ENCODE results near the gene BBS12.
A peak's percentile ranks its signal among the peaks of the same experiment; 100 is the strongest.

Gene BBS12

DNA sequence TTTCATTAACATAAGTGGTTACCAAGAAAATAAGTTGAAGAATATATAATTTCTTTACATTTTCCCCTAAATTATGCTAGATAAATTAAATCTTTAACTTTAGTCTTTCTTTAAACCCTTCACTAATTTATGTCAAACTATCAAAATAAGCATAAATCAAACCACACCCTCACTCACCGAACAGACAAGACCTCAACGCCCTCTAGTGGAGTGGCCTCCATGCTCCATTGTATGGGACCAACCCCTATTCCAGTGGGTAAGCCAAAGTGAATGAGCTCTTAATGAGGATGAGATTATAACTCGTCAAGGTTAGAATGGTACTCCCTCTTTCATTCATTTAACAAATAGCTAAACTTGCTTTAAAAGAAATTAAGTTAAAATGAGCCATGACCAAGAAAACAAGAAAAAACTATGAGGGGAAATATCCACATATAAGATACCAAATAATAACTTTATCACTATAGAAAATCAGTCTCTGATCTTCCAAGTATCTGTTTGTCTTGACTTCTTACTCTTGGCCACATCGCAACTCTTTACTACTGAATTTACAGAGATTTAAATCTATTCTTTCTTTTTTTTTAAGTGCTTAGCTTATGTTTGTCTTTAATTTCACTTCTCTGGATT is 15.6 kb upstream of the BBS12 start:
- DNase-seq = peak; percentile 74 to 80 (median 79)

DNA sequence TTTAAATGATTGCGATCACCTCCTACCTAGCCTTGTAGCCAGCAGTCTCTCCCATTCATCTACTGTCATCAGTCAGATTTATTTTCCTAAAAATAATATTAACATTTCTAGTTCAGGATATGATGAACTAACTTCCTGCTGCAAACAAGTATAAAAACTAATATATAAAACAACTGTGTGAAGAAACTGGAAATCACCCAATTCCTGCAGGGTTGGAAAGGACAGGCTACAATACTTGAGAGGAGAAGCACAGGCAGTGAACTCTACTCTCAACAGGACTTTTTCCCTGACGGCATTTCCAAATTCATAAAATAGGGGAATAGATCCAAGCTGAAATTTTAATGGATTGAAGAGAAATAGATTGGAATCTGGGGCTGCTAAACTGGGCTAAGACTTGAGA is 14.2 kb upstream of the BBS12 start:
- no peak for DNase-seq

DNA sequence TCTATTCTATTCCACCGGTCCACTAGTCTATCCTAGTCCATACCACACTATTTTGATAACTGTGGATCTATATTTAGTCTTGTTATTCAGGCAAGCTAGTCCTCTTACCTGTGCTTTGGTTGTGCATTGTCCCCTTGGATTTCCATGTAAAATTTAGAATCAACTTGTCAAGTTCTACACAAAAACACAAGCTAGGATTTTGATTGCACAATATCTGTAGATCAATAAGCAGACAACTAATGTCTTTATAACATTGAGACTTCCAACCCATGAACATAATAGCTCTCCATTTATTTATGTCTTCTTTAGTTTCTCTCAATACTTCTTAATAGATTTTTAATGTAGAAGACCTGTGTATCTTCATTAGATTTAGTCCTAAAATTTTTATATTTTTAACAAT is 10.2 kb upstream of the BBS12 start:
- no peak for DNase-seq

DNA sequence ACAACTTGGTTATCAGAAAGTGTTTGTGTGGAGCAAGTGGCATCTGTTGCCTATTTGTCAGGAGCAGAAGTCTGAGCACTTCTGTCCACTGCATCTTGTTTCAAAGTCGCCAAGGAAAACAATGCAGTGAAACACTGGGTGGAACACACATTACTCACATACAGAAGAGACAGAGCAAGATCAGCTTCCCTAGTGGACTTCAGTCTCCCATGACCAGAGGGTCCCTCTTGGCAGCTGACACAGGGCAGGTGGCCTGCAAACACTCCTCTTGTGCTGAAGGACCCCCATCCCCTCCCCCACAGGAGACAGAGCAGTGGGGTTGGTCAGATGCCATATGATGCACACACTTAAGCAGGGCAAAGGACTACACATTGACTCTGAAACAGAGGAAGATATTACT is 3.6 kb upstream of the BBS12 start:
- no peak for DNase-seq

DNA sequence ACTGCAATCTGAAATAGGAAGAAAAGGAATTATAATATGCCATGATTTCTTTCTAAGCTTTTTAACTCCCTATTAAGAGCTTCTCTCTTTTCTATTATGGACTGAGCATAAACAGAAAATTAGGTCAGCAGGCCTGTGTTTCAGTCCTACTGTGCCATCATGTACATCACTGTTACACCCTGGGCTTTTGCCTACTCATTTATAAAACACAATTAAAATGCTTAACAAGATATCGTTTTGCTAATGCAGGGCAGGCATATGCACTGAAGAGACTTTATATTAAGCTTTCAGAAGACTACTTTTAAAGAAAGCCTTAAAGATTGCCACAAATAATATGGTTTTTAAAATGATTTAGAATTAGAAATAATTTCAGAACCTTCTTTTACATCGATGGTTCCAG is 828 bp upstream of the BBS12 start:
- no peak for DNase-seq

DNA sequence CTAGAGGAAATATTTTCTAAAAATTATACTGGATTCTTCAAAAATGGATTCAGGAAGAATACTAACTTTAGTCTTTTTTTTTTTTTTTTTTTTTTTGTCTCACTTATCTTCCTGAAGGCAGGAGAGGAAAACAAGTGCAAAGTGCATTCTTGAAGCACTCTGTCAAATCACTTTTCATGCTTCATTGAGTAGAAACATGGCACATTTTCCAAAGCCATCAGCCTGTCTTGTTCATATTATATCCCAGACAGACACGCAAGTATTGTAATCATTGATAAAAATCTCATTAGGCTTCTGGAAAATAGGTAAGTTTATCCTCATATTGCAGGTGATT is 1.2 kb downstream of the BBS12 start:
- DNase-seq = no peak

DNA sequence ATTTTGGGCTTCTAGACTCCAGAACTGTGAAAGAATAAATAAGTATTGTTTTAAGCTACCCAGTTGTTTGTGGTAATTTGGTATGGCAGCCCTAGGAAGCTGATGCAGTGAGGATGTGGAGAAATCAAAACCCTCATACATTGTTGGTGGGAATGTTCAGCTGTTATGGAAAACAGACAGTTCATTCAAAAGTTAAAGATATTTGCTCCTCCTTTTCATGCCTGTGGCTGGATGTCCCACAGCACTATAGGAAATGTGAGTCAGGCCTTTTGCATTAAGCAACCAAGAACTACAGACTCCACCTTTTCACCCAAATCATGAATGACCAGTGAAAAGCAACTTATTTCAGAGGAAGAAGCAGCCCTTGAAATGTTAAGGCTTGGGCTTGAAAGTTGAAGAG is 6.7 kb downstream of the BBS12 start:
- peak; percentile 13 to 28 (median 25) for DNase-seq

DNA sequence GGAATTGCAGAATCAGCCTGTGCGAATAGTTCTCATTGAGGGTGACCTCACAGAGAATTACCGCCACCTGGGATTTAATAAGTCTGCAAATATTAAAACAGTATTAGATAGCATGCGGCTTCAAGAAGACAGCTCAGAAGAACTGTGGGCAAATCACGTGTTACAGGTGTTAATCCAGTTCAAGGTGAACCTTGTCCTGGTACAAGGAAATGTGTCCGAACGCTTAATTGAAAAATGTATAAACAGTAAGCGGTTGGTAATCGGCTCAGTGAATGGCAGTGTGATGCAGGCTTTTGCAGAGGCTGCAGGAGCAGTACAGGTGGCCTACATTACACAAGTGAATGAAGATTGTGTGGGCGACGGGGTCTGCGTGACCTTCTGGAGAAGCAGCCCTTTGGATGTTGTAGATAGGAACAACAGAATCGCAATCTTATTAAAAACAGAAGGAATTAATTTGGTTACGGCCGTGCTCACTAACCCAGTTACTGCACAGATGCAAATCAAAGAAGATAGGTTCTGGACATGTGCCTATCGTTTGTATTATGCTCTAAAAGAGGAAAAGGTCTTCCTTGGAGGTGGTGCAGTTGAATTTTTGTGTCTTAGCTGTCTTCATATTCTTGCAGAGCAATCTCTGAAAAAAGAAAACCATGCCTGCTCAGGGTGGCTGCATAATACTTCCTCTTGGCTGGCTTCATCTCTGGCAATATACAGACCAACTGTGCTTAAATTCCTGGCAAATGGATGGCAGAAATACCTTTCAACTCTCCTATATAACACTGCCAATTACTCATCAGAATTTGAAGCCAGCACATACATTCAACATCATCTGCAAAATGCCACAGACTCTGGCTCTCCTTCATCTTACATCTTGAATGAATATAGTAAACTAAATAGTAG is 10.7 kb downstream of the BBS12 start:
- DNase-seq = no peak

DNA sequence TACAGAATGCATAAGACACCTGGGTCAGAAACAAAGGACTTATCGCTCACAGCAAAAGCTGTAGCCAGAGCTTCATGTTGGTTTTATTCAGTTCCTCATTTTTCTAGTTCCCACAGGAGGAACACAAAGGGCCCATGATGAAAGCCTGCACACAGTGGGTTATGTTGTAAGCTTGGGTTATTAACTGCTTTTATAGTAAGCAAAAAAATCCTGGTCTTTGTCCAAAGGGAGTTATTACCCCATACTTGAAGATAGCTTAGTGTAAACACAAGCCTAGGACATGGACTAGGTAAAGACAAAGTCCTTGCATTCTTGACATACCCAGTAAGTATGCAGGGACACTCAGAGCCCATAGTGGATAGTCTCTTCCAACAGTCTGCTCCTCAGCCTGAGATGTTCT is 11.7 kb downstream of the BBS12 start:
- DNase-seq = peak; percentile 71 to 81 (median 80)

DNA sequence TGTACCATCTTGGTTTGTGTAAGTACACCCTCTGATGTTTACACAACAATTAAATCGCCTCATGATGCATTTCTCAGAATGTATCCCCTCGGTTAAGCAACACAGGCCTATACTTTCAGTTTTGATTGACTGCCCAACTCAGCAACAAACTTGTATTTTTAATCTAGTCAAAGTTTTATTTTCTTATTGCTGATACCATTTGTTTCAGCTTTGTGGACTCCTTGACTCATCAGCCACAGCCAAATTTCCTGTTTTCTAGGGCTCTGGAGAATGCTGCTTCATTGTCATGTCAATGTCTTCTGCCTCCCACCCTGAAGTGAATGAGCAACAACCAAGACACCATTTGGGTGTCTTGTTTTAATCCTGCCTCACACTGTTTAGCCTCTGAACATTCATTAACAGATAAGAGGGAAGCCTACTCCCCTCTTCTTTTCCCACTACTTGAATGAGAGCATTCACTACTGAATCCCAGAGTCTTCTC is 14.0 kb downstream of the BBS12 start:
- DNase-seq = peak; percentile 58 to 86 (median 79)

DNA sequence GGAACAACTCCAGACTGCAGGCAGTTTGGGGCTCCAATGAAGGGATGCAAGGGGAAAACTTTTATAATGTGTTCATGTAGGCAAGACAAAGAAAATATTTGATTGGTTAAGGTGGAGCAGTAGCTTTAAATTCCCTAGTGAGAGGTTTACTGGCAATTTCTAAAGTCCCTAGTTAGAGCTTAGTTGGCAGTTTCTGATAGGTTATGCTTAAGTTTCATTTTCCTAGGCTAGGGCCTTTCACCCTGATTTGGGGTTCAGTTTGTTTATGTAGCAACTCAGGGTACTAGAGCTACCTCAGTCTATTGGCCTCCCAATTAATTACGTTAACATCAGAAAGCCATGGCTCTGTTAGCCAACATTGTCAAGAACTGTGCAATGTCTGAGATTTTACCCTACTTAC is 14.6 kb downstream of the BBS12 start:
- DNase-seq = peak in 1 of 3 donors; percentile 25

DNA sequence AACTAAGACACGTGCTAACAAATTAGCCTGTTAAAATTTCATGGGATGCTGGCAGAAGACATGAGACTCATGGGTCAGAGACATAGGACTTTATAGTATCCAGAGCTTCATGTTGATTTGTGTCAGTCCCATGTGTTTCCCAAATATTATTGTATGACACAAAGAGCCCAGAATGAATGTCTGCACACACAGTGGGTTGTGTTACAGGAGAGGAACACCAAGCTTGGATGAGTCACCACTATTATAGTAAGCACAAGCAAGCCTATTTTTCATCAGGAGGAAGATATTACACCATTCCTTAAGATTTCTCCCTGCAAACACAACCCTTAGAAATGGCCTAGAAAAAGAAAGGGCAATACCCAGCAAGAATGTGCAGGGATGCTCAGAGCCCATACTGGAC is 15.4 kb downstream of the BBS12 start:
- DNase-seq = peak; percentile 57 to 76 (median 72)

DNA sequence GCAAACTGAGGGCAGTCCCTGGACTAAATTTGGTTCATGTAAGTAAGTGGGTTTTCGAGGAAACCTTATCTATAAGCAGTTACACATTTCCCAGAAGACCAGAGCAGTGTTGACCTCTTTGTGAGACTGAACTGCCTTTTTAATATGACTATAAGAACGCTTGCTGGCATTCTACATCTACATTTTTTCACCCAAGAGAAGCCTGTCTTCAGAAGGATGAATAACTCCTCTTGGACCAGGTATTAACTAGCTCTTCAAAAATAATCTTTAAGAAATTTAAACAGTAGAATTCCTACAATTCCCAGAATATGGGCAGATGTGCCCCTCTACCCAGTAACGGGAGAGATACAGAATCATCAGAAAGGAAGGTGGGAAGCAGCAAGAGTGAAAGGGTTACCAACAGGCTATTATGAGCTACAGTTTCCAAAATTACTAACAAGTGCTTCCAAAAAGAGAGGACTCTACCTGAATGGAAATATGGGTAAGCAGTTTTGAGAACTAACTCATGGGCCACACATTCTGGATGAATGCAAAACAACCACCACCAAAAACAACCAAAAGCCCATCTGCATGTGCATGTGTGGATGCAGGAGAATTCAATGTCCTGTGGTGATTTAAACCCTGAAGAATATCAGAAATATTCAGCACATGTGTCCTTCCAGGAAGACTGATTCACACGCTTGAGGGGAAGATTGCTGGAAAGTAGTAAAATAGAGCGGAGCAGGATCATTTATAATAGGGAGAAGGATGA is 17.4 kb downstream of the BBS12 start:
- no peak for DNase-seq

DNA sequence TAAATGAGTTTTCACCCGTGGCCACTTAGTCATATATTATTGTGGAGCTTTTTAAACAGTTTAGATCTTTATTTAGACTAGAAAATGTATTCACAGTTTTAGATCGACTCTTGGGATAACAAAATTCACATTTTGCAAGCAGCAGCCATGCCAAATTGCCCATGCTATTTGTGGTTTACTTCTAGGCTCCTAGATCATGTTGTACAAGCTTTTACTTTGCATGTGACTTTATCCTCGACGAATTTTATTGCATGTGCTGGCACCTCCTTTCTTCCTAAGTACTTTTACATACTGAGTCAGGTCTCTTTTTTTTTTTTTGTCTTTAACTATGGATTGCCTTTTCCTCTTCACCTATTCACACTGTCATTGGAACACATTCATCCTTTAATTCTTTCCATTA is 23.2 kb downstream of the BBS12 start:
- no peak for DNase-seq

DNA sequence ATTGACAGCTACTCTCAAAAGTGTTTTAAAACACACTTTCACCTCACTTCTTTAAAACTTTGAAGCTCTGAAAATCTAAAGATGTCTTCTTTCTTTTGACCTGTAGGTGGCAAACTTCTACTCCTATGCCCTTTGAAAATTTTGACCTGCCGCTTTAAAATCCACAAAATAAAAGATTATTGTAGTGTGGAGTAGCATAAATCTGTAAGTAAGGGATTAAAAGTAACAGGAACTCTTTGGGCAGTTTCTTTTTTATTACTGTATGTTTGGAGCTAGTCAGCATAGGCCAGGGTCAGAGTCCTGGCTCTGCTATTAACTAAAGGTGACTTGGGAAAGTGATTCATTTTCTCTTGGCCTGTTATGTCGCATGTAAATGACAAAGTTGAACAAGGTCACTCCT is 25.5 kb downstream of the BBS12 start:
- DNase-seq = peak; percentile 49 to 72 (median 61)

DNA sequence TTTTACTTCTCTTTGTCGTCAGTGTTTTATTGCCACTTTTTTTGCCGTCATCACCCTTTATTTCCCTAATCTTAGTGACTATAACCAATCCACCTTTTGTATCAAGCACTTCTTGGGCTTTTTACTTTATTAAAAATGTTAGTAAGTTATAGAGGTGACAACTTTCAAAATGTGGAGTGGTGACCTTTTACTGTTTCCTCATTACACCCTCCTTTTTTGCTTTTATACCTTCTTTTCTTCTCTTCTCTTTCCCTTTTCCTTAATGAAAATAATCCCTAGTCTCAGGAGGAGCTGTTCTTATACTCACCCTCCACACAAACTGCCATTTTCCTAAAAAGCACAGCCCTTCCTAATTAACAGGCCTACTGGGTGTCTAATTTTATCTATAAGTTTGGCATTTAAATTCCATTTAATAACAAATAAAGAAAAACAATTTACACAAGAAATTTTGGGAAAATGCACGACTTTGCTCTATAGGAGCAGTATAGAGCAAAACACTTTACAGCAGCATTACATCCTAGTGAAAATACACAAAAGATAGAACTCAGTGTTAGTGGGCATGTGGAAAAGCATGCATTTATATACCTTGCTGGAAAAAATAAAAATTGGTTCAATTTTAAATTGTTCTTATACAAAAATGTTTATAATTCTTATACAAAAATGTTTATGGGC is 27.3 kb downstream of the BBS12 start:
- DNase-seq = no peak

DNA sequence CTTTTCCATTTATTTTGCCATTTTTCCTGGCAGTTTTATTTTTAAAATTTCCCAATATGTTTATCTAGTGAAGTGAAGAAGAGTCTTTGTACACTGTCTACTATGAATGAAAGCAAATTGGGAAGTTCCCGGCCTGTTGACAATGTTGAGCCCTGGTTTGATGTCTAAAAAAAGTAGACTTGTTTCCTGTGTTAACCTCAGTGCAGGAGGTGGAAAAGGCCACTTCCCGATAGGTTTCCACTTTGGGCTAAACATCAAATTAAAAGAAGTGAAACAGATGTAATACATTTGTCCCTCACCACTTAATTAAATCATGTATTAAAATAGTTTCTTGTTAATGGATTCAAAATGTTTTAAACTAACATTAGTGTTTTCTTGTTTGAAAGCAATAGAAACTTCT is 30.0 kb downstream of the BBS12 start:
- peak in 2 of 3 donors; percentile 22 to 30 for DNase-seq

DNA sequence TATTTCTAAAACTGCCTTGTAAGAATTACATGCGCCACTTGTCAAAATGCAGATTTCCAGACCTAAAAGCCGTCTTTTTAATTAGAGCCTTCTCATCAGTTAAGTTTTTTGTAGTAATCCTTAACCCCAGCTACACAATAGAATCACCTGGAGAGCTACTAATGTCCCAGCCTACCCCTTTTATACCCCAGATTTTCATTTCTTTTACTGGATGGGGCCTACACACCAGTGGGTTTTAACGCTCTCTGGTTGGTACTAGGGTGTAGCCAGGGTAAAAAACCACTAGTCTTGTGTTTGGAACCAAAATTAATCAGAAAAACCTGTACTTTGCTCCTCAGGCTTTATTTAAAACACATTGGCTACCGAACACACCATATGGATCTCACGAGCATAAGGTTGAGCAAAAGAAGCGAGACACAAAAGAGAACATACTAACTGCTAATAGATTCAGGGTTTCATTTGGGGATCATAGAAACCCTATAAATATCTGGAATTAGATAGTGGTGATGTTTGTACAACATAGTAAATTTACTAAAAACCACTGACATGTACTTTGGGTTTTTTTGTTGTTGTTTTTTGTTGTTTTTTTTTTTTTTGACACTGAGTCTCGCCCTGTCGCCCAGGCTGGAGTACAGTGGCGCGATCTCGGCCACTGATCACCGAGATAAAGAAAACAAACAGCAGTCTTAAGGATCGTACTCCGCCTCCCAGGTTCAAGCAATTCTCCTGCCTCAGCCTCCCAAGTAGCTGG is 30.6 kb downstream of the BBS12 start:
- no peak for DNase-seq

DNA sequence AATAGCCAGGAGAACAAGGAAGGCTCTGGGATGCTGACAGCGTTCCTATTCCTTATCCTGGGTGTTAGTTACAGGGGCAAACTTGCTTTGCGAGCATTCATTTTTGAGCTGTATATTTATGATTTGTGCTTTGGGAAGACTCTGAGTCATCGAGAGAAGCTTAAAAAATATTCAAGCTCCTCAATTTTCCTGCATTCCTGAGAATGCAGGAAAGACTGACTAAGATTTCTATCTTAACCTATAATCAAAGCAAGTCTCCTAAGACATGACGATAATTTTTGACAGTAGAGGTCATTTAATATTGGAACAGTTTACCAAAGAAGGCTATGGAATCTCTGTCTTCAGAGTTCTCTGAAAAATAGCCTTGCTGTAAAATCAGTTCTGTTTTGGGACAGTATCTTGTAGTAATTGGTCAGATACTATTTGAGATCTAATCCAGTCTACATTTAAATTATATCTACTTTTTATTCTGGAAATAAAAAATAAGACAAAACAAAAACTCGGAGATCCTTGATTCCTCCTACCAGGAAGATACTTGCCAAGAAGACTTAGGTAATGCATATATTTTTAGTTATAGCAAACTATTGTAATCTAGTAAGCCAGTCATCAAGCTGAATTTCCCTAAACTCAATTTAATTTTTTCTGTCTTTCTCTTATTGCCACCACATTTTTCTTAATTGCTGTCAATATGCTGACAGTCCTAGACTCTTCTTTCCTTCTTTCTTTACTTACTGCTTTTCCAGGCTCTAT is 31.7 kb downstream of the BBS12 start:
- DNase-seq = no peak

DNA sequence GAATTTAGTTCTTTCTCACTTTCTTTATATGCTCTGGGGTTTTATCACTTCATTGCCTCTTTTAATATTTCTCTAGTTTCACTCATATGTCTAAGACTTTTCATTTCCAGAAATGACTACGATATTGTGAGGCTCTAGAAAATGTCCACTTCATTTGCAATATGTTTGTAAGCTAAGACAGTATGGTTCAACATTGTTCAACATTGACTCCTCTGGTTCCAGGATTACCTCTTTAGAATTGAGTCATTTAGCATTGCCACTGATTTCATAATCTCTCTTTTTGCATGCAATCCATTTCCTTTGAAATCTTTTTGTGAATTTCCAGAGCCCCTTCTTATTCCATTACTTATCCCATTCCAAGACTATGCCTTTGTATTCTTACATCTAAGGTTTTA is 32.3 kb downstream of the BBS12 start:
- DNase-seq = peak; percentile 39 to 72 (median 67)

DNA sequence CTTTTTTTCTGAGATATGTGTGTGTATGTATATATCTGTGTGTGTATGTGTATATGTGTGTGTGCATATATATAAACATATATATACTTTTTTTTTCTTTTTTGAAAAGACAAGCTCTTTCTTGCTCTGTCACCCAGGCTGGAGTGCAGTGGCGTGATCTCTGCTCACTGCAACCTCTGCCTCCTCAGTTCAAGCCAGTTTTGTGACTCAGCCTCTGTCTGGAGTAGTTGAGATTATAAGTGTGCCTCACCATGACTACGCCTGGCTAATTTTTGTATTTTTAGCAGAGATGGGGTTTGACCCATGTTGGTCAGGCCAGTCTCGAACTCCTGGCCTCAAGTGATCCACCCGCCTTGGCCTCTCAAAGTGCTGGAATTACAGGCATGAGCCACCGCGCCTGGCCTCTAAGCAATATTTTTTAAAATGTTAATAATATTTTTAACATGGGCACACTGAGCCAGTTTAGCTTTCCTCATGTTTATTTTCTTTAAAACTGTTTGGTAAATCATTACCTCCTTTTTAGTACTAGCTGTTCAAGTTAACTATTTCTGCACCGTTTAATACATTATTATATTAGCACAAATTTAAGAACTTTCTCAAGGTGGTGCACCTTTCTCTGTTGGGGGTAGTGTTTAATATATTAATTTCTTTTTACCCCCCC is 33.3 kb downstream of the BBS12 start:
- no peak for DNase-seq
